HEK293 (cell line): Measurements from ENCODE around the gene C12orf56.

ENCODE experiments used
- ATF2 ChIP-seq: fragments of 450-650 bp; formaldehyde crosslinking; IDR thresholded peaks from 2 replicates; pipeline ENCODE4 v1.5.1; 2016; ENCODE audit warnings: missing biosample characterization, missing genetic modification characterization, low read depth
- HOXC10 ChIP-seq: sonication (generic); formaldehyde crosslinking; IDR thresholded peaks from 2 replicates; pipeline ENCODE4 v1.8.1; 2023; ENCODE audit warnings: mild to moderate bottlenecking, missing genetic modification reagents
- TSHZ1 ChIP-seq: fragments of 450-650 bp; formaldehyde crosslinking; IDR thresholded peaks from 2 replicates; pipeline ENCODE4 v1.5.1; 2016; ENCODE audit warnings: missing biosample characterization, missing genetic modification characterization, borderline replicate concordance
- ZNF501 ChIP-seq: fragments of 450-650 bp; formaldehyde crosslinking; IDR thresholded peaks from 2 replicates; pipeline ENCODE4 v1.5.1; 2016; ENCODE audit warnings: missing biosample characterization, missing genetic modification characterization
- ZNF701 ChIP-seq: fragments of 450-650 bp; formaldehyde crosslinking; IDR thresholded peaks from 2 replicates; pipeline ENCODE4 v1.5.1; 2016; ENCODE audit warnings: missing biosample characterization, missing genetic modification characterization

DNA sequence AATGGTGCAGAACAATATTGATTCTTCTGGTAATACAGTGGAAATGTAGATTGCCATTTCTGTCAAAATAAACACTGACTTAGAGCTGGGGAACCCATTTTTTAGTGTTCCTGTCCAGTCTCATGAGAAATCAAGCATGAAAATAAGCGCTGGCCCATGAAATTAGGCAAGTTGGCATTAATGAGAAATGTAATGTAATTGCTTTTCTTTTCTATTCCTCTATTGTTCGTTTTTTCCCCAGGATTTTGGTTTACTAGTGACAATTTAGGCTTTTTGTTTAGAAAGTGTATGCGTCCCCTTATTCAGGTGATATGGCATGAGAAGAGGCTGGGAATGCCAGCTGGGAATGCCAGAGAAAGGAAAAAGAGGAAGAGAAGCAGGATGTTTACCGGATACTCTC is 104.0 kb downstream of the C12orf56 start:
- TF ChIP-seq ZNF701 (tag by site-specific recombination) (no peak), ZNF501 (tag by site-specific recombination) (no peak), HOXC10 (CRISPR knock-in tag) (no peak), ATF2 (tag by site-specific recombination) (no peak), TSHZ1 (no peak)
